ENCODE results near the gene PRDM16. TPM values are rescaled to one million over a fixed set of nuclear protein-coding genes. Genes with fewer than 3 reads are reported as not detected.

The PRDM16 gene
- total RNA-seq, 4 donors from 2014 or later = 0.08 to 0.19 (median 0.12) TPM

GRCh38 chr1:3453891-3454810 lies 385.1 kb downstream of the PRDM16 start, which contains the start of gene ARHGEF16:
ARHGEF16 (plus strand) TSS chr1:3454665; CDS start chr1:3463085, 8,420 bp downstream.
- whole genome bisulfite sequencing, 2 donors = no CpG with 5 or more reads among the region's 84 CpGs
- Histone ChIP-seq H3K9me3 (no peaks in the 10 kb centered on the region), H3K4me3 (peak within 1 kb of the TSS; percentile 53 to 83 (median 68)), H3K27me3 (peaks cover 0 to 64% (median 2%) of the 10 kb centered on the region in 4 donors), H3K4me1 (peaks cover 36 to 64% (median 40%) of the 10 kb centered on the region in 3 donors), H3K36me3 (no peaks in the 10 kb centered on the region), H3K27ac (peak within 1 kb of the TSS; percentile 72 to 85 (median 80))
- intact Hi-C loops (cut with DNase I) = loop anchor here (5.0 kb wide), 1 partner anchor 168 kb away; no protein-coding TSS in a partner anchor
- no peak for DNase-seq
- TF ChIP-seq CTCF (IDR thresholded peaks at IDR 0.05) (peak; percentile 27 to 74 (median 52)), POLR2A (IDR thresholded peaks at IDR 0.05) (peak in 1 of 4 donors; percentile 15)

GRCh38 chr1:3454811-3455618 lies 386.0 kb downstream of the PRDM16 start:
- H3K36me3 ChIP-seq = no peaks in the 10 kb centered on the region
- no peak for DNase-seq
- TF ChIP-seq CTCF (IDR thresholded peaks at IDR 0.05) (no peak), POLR2A (IDR thresholded peaks at IDR 0.05) (no peak)
- intact Hi-C loops (cut with DNase I) = loop anchor here (5.0 kb wide), 1 partner anchor 167 kb away; no protein-coding TSS in a partner anchor
- 29 to 66% methylated on average over 5 to 8 of the region's 46 CpGs for WGBS, 2 donors
- H3K4me1 ChIP-seq = peaks cover 40 to 73% (median 45%) of the 10 kb centered on the region in 3 donors
- peak overlapping the region; percentile 53 to 83 (median 68) for H3K4me3 ChIP-seq
- H3K27ac ChIP-seq = peak overlapping the region; percentile 72 to 85 (median 80)
- no peaks in the 10 kb centered on the region for H3K9me3 ChIP-seq
- peaks cover 0 to 57% (median 2%) of the 10 kb centered on the region in 4 donors for H3K27me3 ChIP-seq

- no peaks in the 10 kb centered on the region for H3K9me3 ChIP-seq
- H3K27ac ChIP-seq = peak overlapping the region in 3 of 4 donors; percentile 77 to 85 (median 82)
- peak overlapping the region in 1 of 4 donors; percentile 83 for H3K4me3 ChIP-seq
- no peak for DNase-seq
- no peak for TF ChIP-seq POLR2A (IDR thresholded peaks at IDR 0.05)
- no peak for TF ChIP-seq CTCF (IDR thresholded peaks at IDR 0.05)
- H3K4me1 ChIP-seq = peaks cover 48 to 82% (median 53%) of the 10 kb centered on the region in 3 donors
- intact Hi-C loops (cut with DNase I) = no loop called here
- 58 to 78% methylated on average over 2 to 12 of the region's 18 CpGs for WGBS, 2 donors
- H3K27me3 ChIP-seq = peaks cover 0 to 49% (median 2%) of the 10 kb centered on the region in 4 donors
- no peaks in the 10 kb centered on the region for H3K36me3 ChIP-seq
Observed at GRCh38 chr1:3455670-3456448, 386.9 kb downstream of the PRDM16 start.

- intact Hi-C loops (cut with DNase I) = no loop called here
- no peak for DNase-seq
- Histone ChIP-seq H3K36me3 (no peaks in the 10 kb centered on the region), H3K4me1 (peaks cover 54 to 88% (median 59%) of the 10 kb centered on the region in 3 donors), H3K27me3 (peaks cover 0 to 42% (median 2%) of the 10 kb centered on the region in 4 donors), H3K4me3 (no peak overlapping the region), H3K9me3 (no peaks in the 10 kb centered on the region), H3K27ac (no peak overlapping the region)
- TF ChIP-seq POLR2A (IDR thresholded peaks at IDR 0.05) (no peak), CTCF (IDR thresholded peaks at IDR 0.05) (no peak)
- WGBS, 2 donors = 63 to 66% methylated on average over 3 to 4 of the region's 12 CpGs
Observed at GRCh38 chr1:3456449-3456963, 387.5 kb downstream of the PRDM16 start.
